Kidney (tissue), 14 donors: ENCODE results near the gene C12orf76. TPM values are rescaled to one million over a fixed set of nuclear protein-coding genes. Genes with fewer than 3 reads are reported as not detected.
A peak's percentile ranks its signal among the peaks of the same experiment; 100 is the strongest.

Experiments
- DNase-seq, 5 donors: peaks; one replicate each; pipeline ENCODE4 v3.0.0-alpha.2; 2013 to 2020
- FAIRE-seq: peaks from 2 replicates; lab custom pipeline; 2012; peaks lifted over from hg19 to GRCh38; lab: Jason Lieb, UNC
- H3K27ac ChIP-seq, 2 donors: one replicate each; pipeline ENCODE4 v1.7.0; 2013; ENCODE audit warnings: low read depth in 2 of 2, low read length in 2 of 2, inconsistent platforms in 1 of 2
- H3K27me3 ChIP-seq: one replicate; pipeline ENCODE4 v1.7.1; 2013; ENCODE audit warnings: low read length, inconsistent platforms; ENCODE audit not compliant: control insufficient read depth, insufficient read depth
- H3K36me3 ChIP-seq, 3 donors: one replicate each; pipeline versions ENCODE4 v1.7.0 to v1.7.1; 2013; ENCODE audit warnings: low read length in 3 of 3, control low read depth in 1 of 3, inconsistent platforms in 1 of 3; ENCODE audit not compliant: insufficient read depth in 3 of 3, control insufficient read depth in 2 of 3
- H3K4me1 ChIP-seq, 3 donors: one replicate each; pipeline versions ENCODE4 v1.7.0 to v1.7.1; 2013; ENCODE audit warnings: low read length in 3 of 3, inconsistent platforms in 1 of 3, low read depth in 1 of 3; ENCODE audit not compliant: control insufficient read depth in 2 of 3, insufficient read depth in 2 of 3
- H3K4me3 ChIP-seq, 3 donors: one replicate each; pipeline versions ENCODE4 v1.7.0 to v1.8.1; 2013; ENCODE audit warnings: low read length in 3 of 3, control low read depth in 1 of 3, inconsistent platforms in 1 of 3
- H3K9ac ChIP-seq, 3 donors: one replicate each; pipeline versions ENCODE4 v1.7.0 to v1.7.1; 2013; ENCODE audit warnings: low read length in 3 of 3, control low read depth in 1 of 3, inconsistent platforms in 1 of 3
- H3K9me3 ChIP-seq, 3 donors: one replicate each; pipeline versions ENCODE4 v1.7.0 to v1.7.1; 2013; ENCODE audit warnings: low read length in 3 of 3, control low read depth in 1 of 3, inconsistent platforms in 1 of 3; ENCODE audit not compliant: control insufficient read depth in 2 of 3, insufficient read depth in 1 of 3
- CTCF ChIP-seq: IDR thresholded peaks from 3 replicates; pipeline ENCODE4 v1.5.1; 2012; ENCODE audit warnings: mild to moderate bottlenecking, moderate library complexity, borderline replicate concordance; ENCODE audit not compliant: insufficient read depth; ENCODE audit errors: extremely low read depth
- intact Hi-C: fragments of 100-400 bp; cut with DNase I; formaldehyde crosslinking; loops from one replicate; pipeline ENCODE4 v1.11.1; 2022
- polyA plus RNA-seq: library from polyadenylated mRNA; stranded (reverse); fragments of 350-450 nt; fragmentation: Illumina TruSeq; extraction: RNeasy Lipid Tissue Mini Kit (QIAGEN cat#74804); gene quantifications from one replicate; pipeline ENCODE4 v1.2.3, GENCODE V29; 2014; ENCODE audit warnings: low read depth, low replicate concordance; ENCODE audit not compliant: insufficient read depth
- total RNA-seq: library from RNA; stranded (reverse); fragmentation: NEBNext Ultra II Directional; extraction: Animal tissue kit (Norgen Biotek cat#: 25700); gene quantifications from one replicate; pipeline ENCODE4 v1.2.1, GENCODE V29; 2021
- donor health status: control.
- donor health status: control.
- donor health status: control.
- donor health status: control.
- donor health status: control.
- donor health status: DM: yes; HTN: yes; CAD: no.
- donor health status: Normal renal cell carcinoma (clear cell type).

The C12orf76 gene
- total and polyA plus RNA-seq, 2 donors from 2014 or later, result 14.6 to 15.8 TPM

- Histone ChIP-seq H3K4me1 (peaks cover 0 to 15% (median 4%) of the 10 kb centered on the region in 3 donors), H3K27me3 (no peaks in the 10 kb centered on the region), H3K27ac (peak overlapping the region; percentile 30 to 76), H3K9ac (no peak overlapping the region), H3K4me3 (no peak overlapping the region), H3K36me3 (peaks cover 2 to 27% (median 19%) of the 10 kb centered on the region in 3 donors), H3K9me3 (no peaks in the 10 kb centered on the region)
- no peak for TF ChIP-seq CTCF
- intact Hi-C loops, result no loop called here
- DNase-seq (no peak), FAIRE-seq (no peak)
Observed at GRCh38 chr12:110039085-110039807, 9.1 kb downstream of the C12orf76 start.

GRCh38 chr12:110038741-110039084 is 9.6 kb downstream of the C12orf76 start:
- FAIRE-seq (no peak), DNase-seq (no peak)
- Histone ChIP-seq H3K9me3 (no peaks in the 10 kb centered on the region), H3K27ac (no peak overlapping the region), H3K4me1 (peaks cover 0 to 15% (median 4%) of the 10 kb centered on the region in 3 donors), H3K9ac (no peak overlapping the region), H3K27me3 (no peaks in the 10 kb centered on the region), H3K4me3 (no peak overlapping the region), H3K36me3 (peaks cover 2 to 32% (median 24%) of the 10 kb centered on the region in 3 donors)
- TF ChIP-seq CTCF, result no peak
- intact Hi-C loops, result no loop called here

GRCh38 chr12:110037315-110037714 is 11.0 kb downstream of the C12orf76 start:
- FAIRE-seq, result no peak
- Histone ChIP-seq H3K4me3 (no peak overlapping the region), H3K36me3 (peaks cover 2 to 32% (median 25%) of the 10 kb centered on the region in 3 donors), H3K9me3 (no peaks in the 10 kb centered on the region), H3K9ac (no peak overlapping the region), H3K27me3 (no peaks in the 10 kb centered on the region), H3K27ac (no peak overlapping the region), H3K4me1 (peaks cover 0 to 11% (median 1%) of the 10 kb centered on the region in 3 donors)
- intact Hi-C loops, result no loop called here
- TF ChIP-seq CTCF, result no peak
- DNase-seq, result no peak
